COR-L47 (cell line): ENCODE data around the gene PCCB.
"Not testable (repeated sequence)": the region's sequence is repeated elsewhere in the genome, so short reads cannot be mapped to it uniquely, and the experiment has no call there.

Source experiments
- DNase-seq: peaks from one replicate; lab custom pipeline; 2025; lab: John Stamatoyannopoulos, UW

Gene PCCB

DNA sequence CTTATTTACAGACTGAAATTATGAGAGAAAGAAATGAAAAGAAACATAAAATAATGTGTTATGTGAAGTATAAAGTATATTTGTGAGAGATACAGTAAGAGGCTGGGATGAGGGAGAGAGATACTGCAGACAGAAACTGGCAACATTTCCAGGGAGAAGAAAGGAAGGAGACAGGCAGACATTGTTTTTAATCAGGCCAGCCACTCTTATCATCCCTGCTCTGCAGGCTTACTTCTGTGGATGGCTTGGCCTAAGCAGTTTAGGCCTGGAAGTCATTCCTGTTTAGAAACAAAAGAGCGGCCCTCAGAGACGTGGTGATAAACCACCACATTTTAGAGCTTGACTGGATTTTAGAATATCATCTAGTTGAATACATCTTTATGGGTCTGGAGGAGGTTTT, 12.4 kb downstream of the PCCB start:
- DNase-seq = no peak

DNA sequence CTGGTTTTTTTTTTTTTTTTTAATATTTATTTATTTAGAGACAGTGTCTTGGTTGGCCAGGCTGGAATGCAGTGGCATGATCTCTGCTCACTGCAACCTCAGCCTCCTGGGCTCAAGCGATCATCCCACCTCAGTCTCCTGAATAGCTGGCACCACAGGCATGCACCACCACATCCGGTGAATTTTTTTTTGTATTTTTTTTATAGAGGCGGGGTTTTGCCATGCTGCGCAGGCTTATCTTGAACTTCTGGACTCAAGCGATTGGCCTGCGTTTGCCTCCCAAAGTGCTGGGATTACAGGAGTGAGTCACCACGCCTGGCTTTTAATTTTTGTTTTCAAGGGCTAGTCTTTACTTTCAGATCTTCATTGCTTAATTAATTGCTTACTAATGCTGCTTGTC, 13.1 kb downstream of the PCCB start:
- DNase-seq = no peak

DNA sequence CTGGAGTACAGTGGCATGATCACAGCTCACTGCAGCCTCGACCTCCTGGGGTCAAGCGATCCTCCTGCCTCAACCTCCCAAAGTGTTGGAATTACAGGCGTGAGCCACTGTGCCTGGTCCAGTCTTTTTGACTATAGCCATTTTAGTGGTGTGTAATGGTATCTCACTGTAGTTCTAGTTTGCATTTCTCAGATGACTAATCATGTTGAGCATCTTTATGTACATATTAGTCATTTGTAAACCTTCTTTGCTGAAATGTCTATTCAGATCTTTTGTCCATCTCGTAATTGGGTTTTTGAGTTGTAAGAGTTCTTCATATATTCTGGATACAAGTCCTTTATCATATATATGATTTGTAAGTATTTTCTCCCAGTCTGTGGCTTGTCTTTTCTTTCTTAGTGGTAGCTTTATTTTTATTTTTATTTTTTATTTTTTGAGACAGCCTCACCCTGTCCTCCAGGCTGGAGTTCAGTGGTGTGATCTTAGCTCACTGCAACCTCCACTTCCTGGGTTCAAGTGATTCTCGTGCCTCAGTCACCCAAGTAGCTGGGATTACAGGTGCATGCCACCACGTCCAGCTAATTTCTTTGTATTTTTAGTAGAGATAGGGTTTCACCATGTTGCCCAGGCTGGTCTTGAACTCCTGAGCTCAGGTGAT, 16.5 kb downstream of the PCCB start:
- DNase-seq = not testable (repeated sequence)

DNA sequence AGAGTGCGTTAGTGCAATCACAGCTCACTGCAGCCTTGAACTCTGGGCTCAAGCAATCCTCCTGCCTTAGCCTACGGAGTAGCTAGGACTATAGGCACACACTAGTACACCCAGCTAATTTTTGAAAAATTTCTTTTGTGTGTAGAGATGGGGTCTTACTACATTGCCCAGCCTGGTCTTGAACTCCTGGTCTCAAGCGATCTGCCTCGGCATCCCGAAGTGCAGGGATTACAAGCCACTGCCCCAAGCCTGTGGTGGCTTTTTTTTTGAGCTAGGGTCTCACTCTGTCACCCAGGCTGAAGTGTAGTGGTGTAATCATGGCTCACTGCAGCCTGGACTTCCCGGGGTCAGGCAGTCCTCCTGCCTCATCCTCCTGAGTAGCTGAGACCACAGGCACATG, 17.1 kb downstream of the PCCB start:
- DNase-seq = no peak

DNA sequence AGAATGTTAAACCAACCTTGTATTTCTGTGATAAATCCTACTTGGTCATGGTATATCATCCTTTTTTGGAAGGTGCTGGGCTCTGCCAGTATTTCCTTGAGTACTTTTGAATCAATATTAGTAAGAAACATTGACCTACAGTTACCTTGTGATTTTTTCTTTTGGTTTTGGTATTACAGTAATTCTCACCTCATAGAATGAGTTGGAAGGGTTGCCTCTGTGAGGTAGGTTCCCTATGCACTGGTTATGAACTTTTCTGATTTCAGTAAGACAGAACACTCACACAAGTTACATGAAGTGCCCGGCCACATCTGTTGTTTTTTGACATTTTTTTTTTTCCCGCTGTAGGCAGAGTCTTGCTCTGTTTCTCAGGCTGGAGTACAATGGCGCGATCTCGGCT, 20.0 kb downstream of the PCCB start:
- DNase-seq = no peak

DNA sequence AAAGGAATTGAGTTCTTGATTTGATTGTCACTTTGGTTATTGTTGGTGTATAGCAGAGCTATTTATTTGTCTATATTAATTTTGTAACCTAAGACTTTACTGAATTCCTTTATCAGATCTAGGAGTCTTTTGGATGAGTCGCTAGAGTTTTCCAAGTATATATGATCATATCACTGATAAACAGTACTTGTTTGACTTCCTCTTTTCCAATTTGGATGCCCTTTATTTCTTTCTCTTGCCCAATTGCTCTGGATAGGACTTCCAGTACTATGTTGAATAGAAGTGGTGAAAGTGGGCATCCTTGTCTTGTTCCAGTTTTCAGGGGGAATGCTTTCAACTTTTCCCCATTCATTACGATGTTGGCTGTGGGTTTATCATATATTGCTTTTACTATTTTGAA, 21.5 kb downstream of the PCCB start:
- not testable (repeated sequence) for DNase-seq

DNA sequence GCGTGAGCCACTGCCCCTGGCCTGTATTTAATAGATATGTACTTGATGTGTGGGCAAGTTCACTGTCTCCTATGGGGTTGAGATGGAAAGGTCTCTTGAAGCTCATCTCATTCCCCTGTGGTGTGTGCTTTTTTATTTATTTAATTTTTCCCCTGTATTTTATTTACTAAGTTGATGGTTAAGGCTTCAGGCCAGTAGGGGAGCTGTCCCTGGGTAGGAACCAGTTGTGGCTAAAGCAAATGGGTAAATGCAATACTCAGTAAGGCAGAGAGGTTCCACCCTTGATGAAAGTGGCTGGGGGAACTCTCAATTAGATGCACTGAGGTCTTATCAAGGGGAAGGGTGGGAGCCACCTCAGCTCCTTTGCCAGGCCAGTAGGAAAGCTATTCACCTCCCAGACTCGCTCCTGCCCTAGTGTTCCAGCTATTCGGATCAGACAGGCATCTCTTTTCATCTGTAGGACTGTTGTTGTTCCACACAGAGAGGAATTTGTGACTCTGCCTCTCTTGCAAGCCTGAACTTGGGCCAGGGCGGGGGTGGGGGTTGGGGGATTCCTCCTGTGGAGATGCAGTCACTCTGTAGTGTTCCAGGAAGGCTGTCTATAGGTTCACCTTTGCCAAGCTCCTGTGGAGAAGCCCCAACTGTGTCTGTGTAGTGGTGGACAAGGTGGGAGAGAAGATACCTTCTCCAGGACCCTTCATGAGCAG, 26.1 kb downstream of the PCCB start:
- DNase-seq = no peak

DNA sequence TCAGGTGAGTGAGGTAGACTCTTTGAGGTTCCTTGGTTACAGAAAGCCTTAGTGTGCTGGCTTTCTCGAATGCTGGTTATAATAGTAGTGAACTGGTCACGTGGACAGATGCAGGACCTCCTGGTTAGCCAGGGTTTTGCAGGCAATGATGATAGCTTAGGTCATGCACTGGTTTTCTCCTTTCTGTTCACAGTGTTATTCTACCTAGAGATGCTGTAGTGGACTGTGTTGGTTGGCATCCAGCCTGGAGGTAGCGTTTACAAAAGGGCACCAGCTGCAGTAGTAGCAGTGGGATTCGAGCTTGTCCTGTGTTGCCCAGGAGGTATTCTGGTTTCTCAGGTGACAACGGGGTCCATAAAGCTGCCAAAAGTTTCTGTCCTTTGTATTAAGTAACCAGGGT, 27.0 kb downstream of the PCCB start:
- peak; percentile 63 for DNase-seq

DNA sequence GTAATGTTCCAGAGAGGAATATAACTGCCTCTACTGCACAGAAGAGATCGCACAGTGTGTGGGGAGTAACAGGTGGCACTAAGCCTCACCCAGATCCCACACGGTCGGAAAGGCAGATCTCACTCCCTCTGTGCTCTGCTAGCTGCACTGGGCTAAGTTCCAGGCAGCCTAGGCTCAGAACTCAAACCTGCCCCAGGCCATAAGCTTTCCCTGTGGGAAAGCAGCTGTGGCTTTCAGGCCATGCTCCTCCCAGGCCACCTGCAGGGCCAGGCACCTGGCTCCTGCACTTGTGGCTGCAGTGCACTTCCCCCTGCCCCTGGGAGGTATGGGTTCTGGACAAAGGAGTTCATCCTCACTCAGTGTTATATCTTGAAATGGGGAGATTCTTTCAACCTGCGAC, 27.5 kb downstream of the PCCB start:
- peak; percentile 92 for DNase-seq

DNA sequence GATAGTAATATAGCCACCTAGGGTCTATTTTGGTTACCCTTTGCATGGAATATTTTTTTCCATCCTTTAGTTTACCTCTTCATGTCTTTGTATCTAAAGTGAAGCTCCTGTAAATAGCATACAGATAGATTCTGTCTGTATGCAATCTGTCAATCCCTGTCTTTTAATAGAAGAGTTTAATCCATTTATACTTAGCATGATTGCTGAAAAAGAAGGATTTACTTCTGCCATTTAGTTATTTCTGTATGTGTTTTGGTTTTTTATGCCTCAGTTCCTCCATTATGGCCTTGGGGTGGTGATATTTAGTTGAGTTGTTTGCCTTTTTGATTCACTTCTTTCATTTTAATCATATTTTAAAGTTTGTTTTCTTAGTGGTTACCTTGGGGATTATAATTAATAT, 29.0 kb downstream of the PCCB start:
- no peak for DNase-seq

DNA sequence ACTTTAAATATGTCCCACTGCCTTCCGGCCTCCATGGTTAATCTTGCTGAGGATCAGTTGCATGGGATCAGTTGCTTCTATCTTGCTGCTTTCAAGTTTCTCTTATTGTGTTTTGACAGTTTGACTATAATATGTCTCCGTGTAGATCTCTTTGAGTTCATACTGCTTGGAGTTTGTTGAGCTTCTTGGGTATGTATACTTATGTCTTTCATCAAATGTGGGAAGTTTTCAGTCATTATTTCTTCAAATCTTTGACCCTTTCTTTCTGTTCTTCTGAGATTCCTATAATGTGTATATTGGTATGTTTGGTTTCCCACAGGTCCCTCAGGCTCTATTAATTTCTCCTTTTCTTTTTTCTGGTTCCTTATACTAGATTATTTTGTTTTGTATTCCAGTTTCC, 30.8 kb downstream of the PCCB start:
- DNase-seq = no peak

DNA sequence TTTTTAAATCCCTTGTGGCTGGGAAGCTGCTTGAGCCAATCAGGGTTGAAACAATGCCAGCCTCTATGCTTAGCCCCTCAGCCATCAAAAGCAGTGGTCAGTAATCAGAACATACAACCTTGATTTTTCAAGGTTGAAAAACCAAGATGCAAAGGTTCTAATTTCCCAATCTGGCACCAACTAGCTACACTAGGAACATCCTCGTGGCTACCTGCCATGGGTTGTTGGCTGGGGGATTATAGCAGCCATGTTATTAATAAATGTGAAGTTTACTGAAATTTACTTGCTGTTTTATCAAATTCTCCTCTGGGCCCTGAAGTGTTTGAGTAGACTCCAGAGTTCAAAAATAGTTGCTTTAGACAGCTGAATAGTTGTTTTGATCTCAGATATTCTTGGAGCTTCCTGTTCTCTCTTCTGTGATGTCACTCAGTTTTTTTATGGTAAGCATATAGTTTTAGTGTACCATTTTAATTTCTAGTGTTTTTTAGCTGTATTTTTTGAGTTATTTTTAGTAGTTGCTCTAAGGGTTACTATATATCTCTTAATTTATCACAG, 31.9 kb downstream of the PCCB start:
- no peak for DNase-seq

DNA sequence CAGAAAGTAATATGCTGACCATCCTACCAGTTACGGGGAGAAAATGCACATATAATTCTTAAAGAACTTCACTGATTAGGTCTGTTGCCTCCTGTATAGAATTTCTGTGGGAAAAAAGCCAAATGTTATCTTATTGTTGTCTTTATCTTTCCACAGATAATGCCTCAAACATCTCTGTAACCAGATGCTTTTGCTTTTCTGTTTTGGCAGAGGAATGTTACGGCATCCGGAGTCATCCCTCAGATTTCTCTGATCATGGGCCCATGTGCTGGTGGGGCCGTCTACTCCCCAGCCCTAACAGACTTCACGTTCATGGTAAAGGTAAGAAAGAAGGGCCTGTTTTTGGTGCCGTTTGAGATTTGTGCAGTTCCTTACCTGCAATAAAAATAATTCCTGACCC, 33.5 kb downstream of the PCCB start:
- DNase-seq = no peak

DNA sequence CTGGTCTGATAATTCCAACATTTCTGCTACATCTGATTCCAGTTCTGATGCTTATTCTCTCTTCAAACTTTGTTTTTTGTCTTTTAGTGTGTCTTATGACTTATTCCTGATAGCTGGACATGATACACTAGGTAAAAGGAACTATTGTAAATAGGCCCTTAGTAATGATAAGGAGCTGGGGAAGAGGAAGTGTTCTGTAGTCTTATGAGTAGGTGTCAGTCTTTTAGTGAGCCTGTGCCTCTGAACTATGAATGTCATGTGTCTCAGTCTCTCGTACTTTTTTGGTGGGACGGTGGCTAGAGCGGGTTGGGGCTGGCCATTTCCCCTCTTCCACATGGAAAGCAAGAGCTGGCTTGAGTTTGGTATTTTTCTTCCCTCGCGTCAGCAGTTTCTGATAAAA, 41.2 kb downstream of the PCCB start:
- no peak for DNase-seq

DNA sequence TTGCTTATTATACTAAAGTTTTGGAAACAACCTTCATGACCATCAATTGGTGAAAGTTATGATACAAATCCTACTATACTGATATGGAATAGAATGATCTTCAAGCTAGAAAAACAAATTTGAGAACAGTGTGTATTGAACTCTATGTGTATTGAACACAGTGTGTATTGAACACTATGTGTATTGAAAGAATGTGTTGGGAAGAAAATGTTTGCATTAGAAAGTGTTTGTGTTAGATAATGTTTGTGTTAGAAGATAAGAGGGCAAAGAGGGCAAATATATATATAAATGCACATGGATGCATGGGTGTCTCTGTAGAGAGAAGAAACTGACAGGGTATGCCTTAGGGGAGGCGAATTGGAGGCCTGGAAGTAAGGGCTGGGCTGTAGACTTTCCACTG, 42.4 kb downstream of the PCCB start:
- DNase-seq = no peak

DNA sequence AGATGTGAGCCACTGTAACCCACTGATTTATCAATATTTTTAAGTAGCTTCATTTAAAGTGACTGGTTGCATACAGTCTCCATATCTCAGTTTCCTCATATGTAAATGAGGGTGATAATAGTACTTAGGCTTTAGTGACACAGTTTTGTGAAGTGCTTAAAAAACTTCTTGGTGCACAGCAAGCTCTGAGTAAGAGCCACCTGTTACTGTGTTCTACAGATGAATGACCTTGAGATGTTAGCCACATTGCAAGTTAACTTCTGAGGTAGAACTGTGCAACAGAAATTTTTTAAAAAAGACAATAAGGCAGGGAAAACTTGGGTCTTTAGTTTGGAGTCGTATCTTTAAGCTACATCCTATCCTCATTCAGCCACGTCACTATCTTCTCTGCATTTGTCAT, 43.1 kb downstream of the PCCB start:
- no peak for DNase-seq

DNA sequence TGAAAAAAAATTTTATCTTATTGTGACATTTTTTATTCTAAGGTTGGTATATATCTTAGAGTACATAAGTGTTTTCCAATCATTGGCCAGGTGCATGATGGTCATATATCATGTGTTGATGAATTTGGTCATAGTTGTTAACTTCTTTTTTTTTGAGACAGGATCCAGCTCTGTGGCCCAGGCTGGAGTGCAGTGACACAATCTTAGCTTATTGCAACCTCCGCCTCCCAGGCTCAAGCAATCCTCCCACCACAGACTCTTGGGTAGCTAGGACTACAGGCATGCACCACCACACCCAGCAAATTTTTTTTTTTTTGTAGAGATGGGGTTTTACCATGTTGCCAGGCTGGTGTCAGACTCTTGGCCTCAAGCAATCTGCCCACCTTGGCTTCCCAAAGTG, 44.0 kb downstream of the PCCB start:
- DNase-seq = no peak

DNA sequence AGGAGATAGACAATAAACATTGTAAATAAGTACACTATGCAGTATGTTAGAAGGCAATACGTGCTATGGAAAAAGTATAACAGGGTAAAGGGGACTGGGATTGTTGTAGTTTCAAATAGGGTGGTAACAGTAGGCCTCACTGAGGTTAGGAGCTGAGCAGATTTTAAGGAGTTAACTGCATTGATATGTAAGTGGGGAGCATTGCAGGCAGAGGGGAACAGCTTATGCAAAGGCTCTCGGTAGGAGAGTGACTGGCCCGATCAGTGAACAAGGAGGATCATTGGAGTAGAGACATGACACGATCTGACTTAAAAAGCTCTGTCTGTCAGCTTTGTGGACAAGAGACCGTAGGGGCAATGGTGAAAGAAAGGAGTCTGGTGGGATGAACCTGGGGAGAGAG, 46.8 kb downstream of the PCCB start:
- no peak for DNase-seq

DNA sequence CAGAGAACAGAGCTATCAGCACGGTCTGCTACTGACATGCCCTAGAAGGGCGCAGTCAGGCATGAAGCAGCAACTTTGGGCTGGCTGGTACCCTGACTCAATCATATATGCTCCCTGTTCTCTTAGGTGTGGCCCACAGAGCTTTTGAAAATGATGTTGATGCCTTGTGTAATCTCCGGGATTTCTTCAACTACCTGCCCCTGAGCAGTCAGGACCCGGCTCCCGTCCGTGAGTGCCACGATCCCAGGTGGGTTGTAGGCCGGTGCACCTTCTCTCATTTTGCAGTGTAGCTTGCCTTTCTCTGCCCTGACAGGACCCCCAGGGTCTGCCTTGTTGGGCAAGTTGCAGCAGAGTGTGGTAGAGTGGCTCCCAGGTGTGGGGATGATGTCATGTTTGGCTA, 47.7 kb downstream of the PCCB start:
- no peak for DNase-seq

DNA sequence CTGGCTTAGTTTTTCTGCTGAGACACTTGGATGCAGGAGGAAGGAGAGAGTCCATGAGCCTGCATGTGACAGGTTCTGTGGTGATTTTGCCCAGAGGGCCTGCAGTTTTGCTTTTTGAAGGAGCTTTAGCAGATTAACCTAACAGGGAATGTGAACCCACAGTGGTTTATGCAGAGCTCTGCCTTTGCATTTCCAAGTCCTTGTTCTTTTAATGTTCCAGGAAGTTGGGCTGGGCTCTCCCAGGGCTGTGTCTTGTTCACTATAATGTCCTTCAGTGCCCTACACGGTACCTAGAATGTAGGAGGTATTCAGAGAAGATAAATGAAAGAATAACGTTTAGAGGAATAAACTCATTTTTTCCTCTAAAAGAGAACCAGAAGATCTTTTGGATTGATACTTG, 50.3 kb downstream of the PCCB start:
- no peak for DNase-seq

DNA sequence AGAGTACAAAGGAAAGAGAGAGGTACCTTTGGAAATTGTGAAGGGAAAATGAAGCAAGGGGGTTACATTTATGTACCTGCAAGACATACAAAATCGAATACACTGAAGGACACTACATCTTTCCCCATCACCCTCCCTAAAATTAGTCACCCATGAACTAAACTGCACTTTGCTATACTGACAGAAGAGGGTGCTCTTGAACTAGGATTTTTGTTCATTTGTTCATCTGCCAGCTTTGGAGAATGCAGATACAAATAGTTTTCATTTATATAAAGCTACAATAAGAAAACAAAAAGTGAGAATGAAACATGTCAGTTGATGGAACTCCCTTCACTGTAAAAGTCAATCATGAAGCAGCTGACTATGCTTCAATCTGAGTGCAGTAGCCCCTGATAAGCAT, 55.7 kb downstream of the PCCB start:
- peak; percentile 4 for DNase-seq

DNA sequence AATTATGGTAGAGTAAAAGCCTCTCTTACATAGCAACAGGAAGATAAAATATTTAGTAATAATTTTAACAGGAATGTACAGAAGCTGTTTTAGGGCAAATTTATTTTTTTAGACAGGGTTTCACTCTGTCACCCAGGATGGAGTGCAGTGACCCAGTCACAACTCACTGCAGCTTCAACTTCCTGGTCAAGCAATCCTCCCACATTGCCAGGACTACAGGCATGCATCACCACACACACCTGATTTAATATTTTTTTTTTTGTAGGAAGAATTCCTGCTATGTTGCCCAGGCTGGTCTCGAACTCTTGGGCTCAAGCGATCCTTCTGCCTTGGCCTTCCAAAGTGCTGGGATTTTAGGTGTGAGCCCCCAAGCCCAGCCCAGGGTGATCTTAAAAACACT, 61.1 kb downstream of the PCCB start:
- no peak for DNase-seq

DNA sequence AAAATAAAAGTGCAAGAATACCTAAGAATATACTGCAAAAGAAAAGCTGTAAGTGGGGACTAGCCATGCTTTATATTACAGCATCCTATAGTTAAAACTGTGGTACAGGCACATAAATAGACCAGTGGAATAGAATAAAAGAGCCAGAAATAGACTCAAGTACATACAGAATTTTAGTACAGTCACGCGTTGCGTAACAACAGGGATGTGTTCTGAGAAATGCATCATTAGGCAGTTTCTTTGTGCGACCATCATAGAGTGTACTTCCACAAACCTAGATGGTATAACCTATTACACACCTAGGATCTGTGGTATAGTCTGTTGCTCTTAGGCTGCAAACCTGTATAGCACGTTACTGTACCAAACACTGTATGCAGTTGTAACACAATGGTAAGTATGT, 61.8 kb downstream of the PCCB start:
- DNase-seq = no peak

DNA sequence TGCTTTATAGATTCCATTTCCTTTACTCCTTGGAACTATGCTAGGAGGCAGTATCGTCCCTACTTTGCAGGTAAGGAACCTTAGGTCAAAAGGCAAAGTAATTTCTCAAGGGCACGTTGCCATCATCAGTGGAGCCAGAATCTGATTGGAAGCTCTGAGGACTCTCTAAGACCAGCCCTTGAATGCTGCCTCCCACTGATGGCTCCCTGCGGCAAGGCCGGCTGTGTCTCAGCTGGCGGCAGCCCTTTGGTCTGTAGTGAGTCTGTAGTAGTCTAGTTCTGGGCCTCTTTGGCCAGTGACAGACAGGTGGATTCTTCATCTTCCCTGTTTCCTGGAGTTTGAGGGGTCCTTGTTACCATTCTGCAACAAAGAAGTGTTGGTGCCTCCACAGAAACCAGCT, 76.2 kb downstream of the PCCB start:
- no peak for DNase-seq
